Measurements from ENCODE around the gene PAX7.

The PAX7 gene

DNA sequence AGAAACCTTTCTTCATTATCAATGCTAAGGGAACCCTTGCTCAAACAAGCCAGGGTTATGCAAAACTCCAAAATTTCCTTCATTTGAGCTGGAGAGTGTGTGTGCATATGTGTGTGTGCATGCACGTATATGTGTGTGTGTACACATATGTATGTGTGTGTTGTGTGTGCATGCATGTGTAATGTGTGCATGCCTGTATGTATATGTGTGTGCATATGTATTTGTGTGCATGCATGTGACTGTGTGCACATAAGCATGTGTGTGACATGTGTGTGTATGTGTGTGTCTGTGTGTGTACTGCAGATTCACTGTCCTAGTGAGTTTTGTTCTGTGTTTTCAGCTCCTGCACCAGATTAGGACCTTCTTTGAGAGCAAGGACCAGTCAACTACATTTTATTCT, 28.2 kb downstream of the PAX7 start:
- H3K27ac ChIP-seq = no peak overlapping the region
- no peak for TF ChIP-seq ZFX (IDR thresholded peaks at IDR 0.05)
- TF ChIP-seq, protein P1, sequence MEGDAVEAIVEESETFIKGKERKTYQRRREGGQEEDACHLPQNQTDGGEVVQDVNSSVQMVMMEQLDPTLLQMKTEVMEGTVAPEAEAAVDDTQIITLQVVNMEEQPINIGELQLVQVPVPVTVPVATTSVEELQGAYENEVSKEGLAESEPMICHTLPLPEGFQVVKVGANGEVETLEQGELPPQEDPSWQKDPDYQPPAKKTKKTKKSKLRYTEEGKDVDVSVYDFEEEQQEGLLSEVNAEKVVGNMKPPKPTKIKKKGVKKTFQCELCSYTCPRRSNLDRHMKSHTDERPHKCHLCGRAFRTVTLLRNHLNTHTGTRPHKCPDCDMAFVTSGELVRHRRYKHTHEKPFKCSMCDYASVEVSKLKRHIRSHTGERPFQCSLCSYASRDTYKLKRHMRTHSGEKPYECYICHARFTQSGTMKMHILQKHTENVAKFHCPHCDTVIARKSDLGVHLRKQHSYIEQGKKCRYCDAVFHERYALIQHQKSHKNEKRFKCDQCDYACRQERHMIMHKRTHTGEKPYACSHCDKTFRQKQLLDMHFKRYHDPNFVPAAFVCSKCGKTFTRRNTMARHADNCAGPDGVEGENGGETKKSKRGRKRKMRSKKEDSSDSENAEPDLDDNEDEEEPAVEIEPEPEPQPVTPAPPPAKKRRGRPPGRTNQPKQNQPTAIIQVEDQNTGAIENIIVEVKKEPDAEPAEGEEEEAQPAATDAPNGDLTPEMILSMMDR (conservative IDR thresholded peaks at IDR 0.05) = no peak

DNA sequence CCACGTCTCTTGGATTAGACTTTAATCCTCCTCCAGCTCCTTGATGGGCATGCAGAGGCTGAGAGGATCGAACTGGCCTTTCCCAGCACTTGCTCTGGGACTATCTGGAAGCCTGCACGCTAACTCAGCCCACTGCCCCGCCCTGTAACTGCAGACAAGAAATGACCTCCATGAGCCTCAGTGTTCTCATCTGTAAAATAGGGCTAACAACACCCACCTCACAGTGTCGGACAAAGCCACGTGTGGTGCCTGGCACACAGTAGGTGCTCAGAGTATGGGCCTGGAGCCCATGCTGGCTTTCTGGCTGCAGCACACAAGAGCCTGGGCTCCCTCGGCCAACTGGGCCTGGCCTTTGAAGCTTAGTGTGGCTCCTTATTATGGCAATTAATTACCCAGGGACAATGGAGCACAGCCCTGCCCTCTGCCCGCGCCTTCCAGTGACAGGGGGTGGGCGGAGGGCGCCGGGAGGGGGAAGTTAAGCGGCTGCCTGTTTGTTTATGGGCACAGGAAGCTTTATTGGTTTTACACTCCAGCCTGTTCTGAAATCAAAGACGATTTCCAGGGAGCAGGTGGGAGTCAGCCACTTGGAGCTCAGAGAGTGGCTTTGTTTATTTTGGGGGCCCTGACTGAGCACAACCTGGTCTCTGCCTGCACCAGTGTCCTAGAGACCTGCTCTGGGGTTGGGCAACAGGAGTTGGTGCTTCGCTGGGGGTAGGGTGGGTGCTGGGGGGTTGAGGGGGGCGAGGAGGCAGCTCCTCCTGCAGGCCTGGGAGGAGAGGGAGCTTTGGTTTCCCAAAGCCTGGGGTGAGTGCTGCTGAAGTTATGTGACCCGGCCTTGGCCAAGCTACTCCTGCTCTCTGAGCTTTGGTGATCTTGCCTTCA, 31.0 kb downstream of the PAX7 start:
- H3K27ac ChIP-seq = no peak overlapping the region
- TF ChIP-seq, protein P1 (conservative IDR thresholded peaks at IDR 0.05) = no peak
- no peak for TF ChIP-seq ZFX (IDR thresholded peaks at IDR 0.05)

DNA sequence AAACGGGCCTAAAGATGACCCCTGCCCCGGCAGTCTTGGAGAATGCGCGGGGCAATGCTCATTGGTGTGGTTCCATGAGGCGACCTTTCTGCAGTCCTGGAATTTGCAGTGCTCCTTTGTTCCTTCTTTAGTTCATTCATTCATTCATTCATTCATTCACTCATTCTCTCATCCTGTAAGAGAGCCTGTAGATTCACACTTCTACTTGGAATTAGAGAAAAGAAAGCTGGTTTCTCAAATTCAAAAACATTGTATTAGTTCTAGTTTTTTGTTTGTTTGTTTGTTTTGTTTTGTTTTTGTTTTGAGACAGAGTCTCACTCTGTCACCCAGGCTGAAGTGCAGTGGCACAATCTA, 31.6 kb downstream of the PAX7 start:
- TF ChIP-seq, protein P1 (conservative IDR thresholded peaks at IDR 0.05) = no peak
- no peak for TF ChIP-seq ZFX (IDR thresholded peaks at IDR 0.05)
- no peak overlapping the region for H3K27ac ChIP-seq

DNA sequence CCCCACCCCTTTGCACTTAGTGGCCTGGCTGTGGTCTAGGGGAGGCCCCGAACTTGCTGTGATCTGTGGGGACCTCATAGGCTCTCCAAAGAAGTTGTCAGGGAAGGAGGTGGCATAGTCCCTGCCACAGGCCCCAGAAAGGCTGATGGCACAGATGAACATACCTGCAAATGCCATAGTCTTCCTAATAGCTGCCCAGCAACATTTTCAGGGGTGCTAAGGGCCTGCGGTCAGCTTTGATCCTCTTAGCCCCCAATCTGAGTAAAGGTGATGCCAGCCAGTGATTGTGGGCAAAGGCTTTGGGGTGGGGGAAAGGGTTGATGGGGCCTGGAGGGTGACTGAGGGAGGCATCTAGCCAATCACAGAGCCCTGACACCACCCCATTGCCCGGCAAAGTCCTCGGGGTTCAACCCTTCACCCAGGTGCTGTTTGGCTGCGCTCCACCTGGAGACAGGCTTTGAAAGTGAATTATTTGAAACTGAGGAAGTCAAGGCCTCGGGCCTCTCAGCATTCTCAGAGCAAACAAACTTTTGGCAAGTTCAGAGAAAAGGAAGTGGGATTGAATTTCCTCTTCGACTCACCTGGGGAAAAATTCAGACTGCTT, 35.8 kb downstream of the PAX7 start:
- peak overlapping the region; percentile 83 for H3K27ac ChIP-seq
- no peak for TF ChIP-seq ZFX (IDR thresholded peaks at IDR 0.05)
- TF ChIP-seq, protein P1 (conservative IDR thresholded peaks at IDR 0.05) = no peak

DNA sequence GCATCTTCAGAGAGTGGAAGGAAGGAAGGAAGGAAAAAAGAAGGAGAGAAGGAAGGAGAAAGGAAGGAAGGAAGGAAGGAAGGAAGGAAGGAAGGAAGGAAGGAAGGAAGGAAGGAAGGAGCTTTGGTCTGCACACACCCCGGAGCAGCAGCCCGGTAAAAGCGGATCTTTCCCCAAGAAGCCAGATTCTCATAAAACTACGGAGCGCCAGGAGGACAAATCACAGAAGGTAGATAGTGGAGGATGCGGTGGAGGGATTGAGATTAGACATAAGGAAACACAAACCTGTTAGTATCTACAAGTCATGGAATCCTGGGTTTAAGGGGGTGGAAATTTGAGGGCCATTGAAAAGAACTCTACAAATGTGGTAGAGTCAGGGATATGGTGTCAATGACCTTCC, 36.7 kb downstream of the PAX7 start:
- no peak for TF ChIP-seq ZFX (IDR thresholded peaks at IDR 0.05)
- TF ChIP-seq, protein P1 (conservative IDR thresholded peaks at IDR 0.05) = no peak
- H3K27ac ChIP-seq = peak overlapping the region; percentile 83

DNA sequence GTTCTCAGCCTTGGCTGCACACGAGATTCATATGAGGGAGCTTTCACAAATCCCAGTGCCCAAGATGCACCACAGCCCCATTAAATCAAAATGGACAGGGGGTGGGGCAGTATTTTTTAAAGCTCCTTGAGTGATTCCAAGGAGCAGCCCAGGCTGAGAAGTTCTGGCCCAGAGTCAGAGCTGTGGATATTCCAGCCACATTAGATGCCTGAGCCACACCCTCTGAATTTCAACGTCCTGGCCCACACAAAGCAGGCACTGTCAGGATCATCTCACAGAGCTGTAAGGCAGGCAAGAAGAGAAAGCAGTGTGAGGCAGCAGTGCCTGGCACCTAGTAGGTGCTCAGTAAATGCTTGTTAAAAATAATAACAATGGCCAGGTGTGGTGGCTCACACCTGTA, 37.4 kb downstream of the PAX7 start:
- peak overlapping the region; percentile 83 for H3K27ac ChIP-seq
- no peak for TF ChIP-seq ZFX (IDR thresholded peaks at IDR 0.05)
- TF ChIP-seq, protein P1 (conservative IDR thresholded peaks at IDR 0.05) = no peak

DNA sequence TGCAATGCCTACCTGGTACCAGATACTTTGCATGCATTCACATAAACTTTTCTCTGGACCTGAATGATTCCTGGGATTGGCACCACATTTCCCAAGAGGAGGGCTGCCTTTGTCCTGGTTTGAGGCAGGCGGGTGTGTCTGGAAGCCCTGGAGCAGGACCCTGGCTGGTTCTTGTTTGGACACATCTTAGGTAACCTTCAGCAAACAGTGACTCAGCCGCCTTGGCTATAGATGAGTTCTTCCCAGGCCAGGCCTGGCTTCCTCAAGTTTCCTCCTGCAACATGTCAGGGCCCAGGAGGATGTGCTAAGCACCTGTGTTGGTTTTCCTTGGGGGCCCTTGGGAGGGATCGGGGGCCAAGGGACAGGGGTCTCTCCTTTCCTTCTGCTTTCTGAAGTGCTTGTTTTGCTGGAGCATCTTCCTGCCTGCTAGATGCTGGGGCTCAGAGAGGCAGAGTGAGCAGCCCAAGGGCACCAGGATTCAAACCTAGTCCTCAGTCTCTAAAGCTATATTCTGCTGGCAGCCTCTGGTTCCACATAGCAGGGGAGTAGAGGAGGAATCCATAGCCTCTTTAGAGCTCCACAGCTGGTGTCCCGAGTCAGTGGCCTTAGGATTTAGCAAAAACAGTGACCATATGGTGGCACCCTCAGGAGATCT, 38.2 kb downstream of the PAX7 start:
- TF ChIP-seq, protein P1 (conservative IDR thresholded peaks at IDR 0.05) = no peak
- TF ChIP-seq ZFX (IDR thresholded peaks at IDR 0.05) = 0 out of 2 replicates have a peak, but pooled peaks have one; percentile 18
- peak overlapping the region; percentile 83 for H3K27ac ChIP-seq

All from C4-2B (cell line).